GM23338 (cell line): ENCODE data around the gene PCGF3. TPM values are rescaled to one million over a fixed set of nuclear protein-coding genes. Genes with fewer than 3 reads are reported as not detected.
"Not testable (repeated sequence)": the region's sequence is repeated elsewhere in the genome, so short reads cannot be mapped to it uniquely, and the experiment has no call there.

Experiments used
- ATAC-seq: fragments of 200-7000 bp; cut with Tn5 transposase; 3 replicates; pipeline ENCODE4 v1.9.1; 2020
- DNase-seq: peaks from one replicate; pipeline ENCODE4 v3.0.0-alpha.2; 2015; ENCODE audit warnings: low spot score
- H2AFZ ChIP-seq: fragments of 200-600 bp; sonication (generic); 2 replicates; pipeline ENCODE4 v1.8.0; 2016; ENCODE audit warnings: antibody characterized with exemption, mild to moderate bottlenecking, moderate library complexity
- H3F3A ChIP-seq: fragments of 200-600 bp; sonication (generic); replicated peaks from 2 replicates; pipeline ENCODE4 v1.8.0; 2017; ENCODE audit warnings: antibody characterized with exemption, mixed run types, low read depth
- H3K27ac ChIP-seq: fragments of 200-600 bp; sonication (generic); 2 replicates; pipeline ENCODE4 v1.6.1; 2016; ENCODE audit warnings: low read depth
- H3K27me3 ChIP-seq: fragments of 200-600 bp; sonication (generic); 2 replicates; pipeline ENCODE4 v1.8.0; 2016; ENCODE audit warnings: mild to moderate bottlenecking, mixed run types, moderate library complexity; ENCODE audit not compliant: insufficient read depth
- H3K36me3 ChIP-seq: fragments of 200-600 bp; sonication (generic); 2 replicates; pipeline ENCODE4 v1.8.0; 2016; ENCODE audit warnings: mild to moderate bottlenecking; ENCODE audit not compliant: insufficient read depth
- H3K4me1 ChIP-seq: fragments of 200-600 bp; sonication (generic); 2 replicates; pipeline ENCODE4 v1.8.0; 2016; ENCODE audit warnings: mild to moderate bottlenecking, moderate library complexity; ENCODE audit not compliant: insufficient read depth
- H3K4me2 ChIP-seq: fragments of 200-600 bp; sonication (generic); 2 replicates; pipeline ENCODE4 v1.7.1; 2017; ENCODE audit warnings: mixed run types
- H3K4me3 ChIP-seq: fragments of 200-600 bp; sonication (generic); 2 replicates; pipeline ENCODE4 v1.6.1; 2016; ENCODE audit warnings: mixed run types
- H3K79me2 ChIP-seq: fragments of 200-600 bp; sonication (generic); replicated peaks from 2 replicates; pipeline ENCODE4 v1.8.0; 2017; ENCODE audit warnings: mild to moderate bottlenecking; ENCODE audit not compliant: insufficient read depth
- H3K9me2 ChIP-seq: fragments of 200-600 bp; sonication (generic); 2 replicates; pipeline ENCODE4 v1.8.0; 2017; ENCODE audit not compliant: insufficient read depth
- H4K20me1 ChIP-seq: fragments of 200-600 bp; sonication (generic); replicated peaks from 2 replicates; pipeline ENCODE4 v1.8.0; 2017; ENCODE audit warnings: mild to moderate bottlenecking; ENCODE audit not compliant: insufficient read depth
- H3K27ac Mint-ChIP-seq: 2 replicates; pipeline ENCODE4 v1.8.0; 2020; ENCODE audit warnings: inconsistent platforms, mild to moderate bottlenecking, moderate library complexity, mixed read lengths
- H3K27me3 Mint-ChIP-seq: 3 replicates; pipeline ENCODE4 v1.8.0; 2022; ENCODE audit warnings: low read depth, mild to moderate bottlenecking, moderate library complexity, mixed read lengths, inconsistent platforms; ENCODE audit not compliant: insufficient read depth, poor library complexity
- H3K36me3 Mint-ChIP-seq: 3 replicates; pipeline ENCODE4 v1.8.0; 2021; ENCODE audit warnings: low read depth, mild to moderate bottlenecking, inconsistent platforms, moderate library complexity, mixed read lengths
- H3K4me1 Mint-ChIP-seq: 3 replicates; pipeline ENCODE4 v1.8.0; 2020; ENCODE audit warnings: mild to moderate bottlenecking, inconsistent platforms, mixed read lengths
- H3K4me3 Mint-ChIP-seq: 3 replicates; pipeline ENCODE4 v1.8.0; 2021; ENCODE audit warnings: moderate library complexity, mild to moderate bottlenecking, inconsistent platforms, mixed read lengths
- H3K9me3 Mint-ChIP-seq: 3 replicates; pipeline ENCODE4 v1.8.0; 2020; ENCODE audit warnings: moderate library complexity, mild to moderate bottlenecking, inconsistent platforms, mixed read lengths
- CREB1 ChIP-seq: fragments of 250-450 bp; sonication (Bioruptor Pico); IDR thresholded peaks from 2 replicates; pipeline ENCODE4 v1.5.0; 2020; ENCODE audit warnings: low read depth, mild to moderate bottlenecking, moderate library complexity
- ETS1 ChIP-seq: IDR thresholded peaks from 2 replicates; pipeline ENCODE4 v1.6.1; 2016; ENCODE audit warnings: antibody characterized with exemption
- EZH2 ChIP-seq: fragments of 200-600 bp; sonication (generic); IDR thresholded peaks from one replicate; pipeline ENCODE4 v1.8.0; 2017; ENCODE audit warnings: antibody characterized with exemption, mild to moderate bottlenecking, low read depth; ENCODE audit not compliant: unreplicated experiment
- JUNB ChIP-seq: IDR thresholded peaks from one replicate; pipeline ENCODE4 v1.6.1; 2016; ENCODE audit warnings: antibody characterized with exemption; ENCODE audit not compliant: unreplicated experiment
- NANOG ChIP-seq: IDR thresholded peaks from 2 replicates; pipeline ENCODE4 v1.6.1; 2016; ENCODE audit warnings: antibody characterized with exemption, borderline replicate concordance
- POLR2AphosphoS5 ChIP-seq: IDR thresholded peaks from 2 replicates; pipeline ENCODE4 v1.6.1; 2016; ENCODE audit warnings: antibody characterized with exemption, low read depth
- REST ChIP-seq: IDR thresholded peaks from one replicate; pipeline ENCODE4 v1.6.1; 2018; ENCODE audit warnings: antibody characterized with exemption; ENCODE audit not compliant: unreplicated experiment
- STAT1 ChIP-seq: IDR thresholded peaks from one replicate; pipeline ENCODE4 v1.6.1; 2016; ENCODE audit warnings: antibody characterized with exemption; ENCODE audit not compliant: unreplicated experiment
- ZNF114 ChIP-seq: fragments of 250-450 bp; sonication (Bioruptor Pico); IDR thresholded peaks from 2 replicates; pipeline ENCODE4 v1.5.0; 2020; ENCODE audit warnings: mild to moderate bottlenecking, moderate library complexity
- polyA plus RNA-seq: library from polyadenylated mRNA; unstranded; fragments of >200 nt; fragmentation: Nextera tagmentation; extraction: Ambion mirVana; gene quantifications from 2 replicates; pipeline ENCODE4 v1.2.1, GENCODE V29; 2016
- total RNA-seq: library from RNA; depleted of rRNA; stranded (reverse); fragments of >200 nt; shearing (Covaris generic); gene quantifications from 2 replicates; pipeline ENCODE4 v1.2.3, GENCODE V29; 2014

The PCGF3 gene
- total and polyA plus RNA-seq, 2 experiments from 2014 or later, result 33.1 to 49.0 TPM

- not testable (repeated sequence) for H3K9me3 Mint-ChIP-seq, H3K27me3 ChIP-seq, H2AFZ ChIP-seq, H3F3A ChIP-seq, H3K27ac ChIP-seq, H3K4me3 ChIP-seq, H3K4me2 ChIP-seq, H3K27ac Mint-ChIP-seq, DNase-seq, H3K4me1 ChIP-seq, H3K4me3 Mint-ChIP-seq, H3K4me1 Mint-ChIP-seq, H3K9me2 ChIP-seq
- Histone ChIP-seq H3K79me2 (peaks cover 33% of the 10 kb centered on the region), H4K20me1 (peaks cover 20% of the 10 kb centered on the region), H3K36me3 (peaks cover 18% of the 10 kb centered on the region)
- Mint-ChIP-seq H3K36me3 (peaks cover 44% of the 10 kb centered on the region), H3K27me3 (peaks cover 14% of the 10 kb centered on the region)
- ATAC-seq, result peak; percentile 50
Observed at GRCh38 chr4:730946-731904, 25.6 kb downstream of the PCGF3 start.

- not testable (repeated sequence) for H3K27ac Mint-ChIP-seq, H3K4me2 ChIP-seq, H3K4me1 ChIP-seq, H2AFZ ChIP-seq, H3K4me3 ChIP-seq, H3K4me3 Mint-ChIP-seq, H3K9me2 ChIP-seq, H3K4me1 Mint-ChIP-seq, H3K9me3 Mint-ChIP-seq, H3K27ac ChIP-seq, H3F3A ChIP-seq, H3K27me3 Mint-ChIP-seq, H3K27me3 ChIP-seq, ATAC-seq
- peaks cover 16% of the 10 kb centered on the region for H4K20me1 ChIP-seq
- peak; percentile 36 for DNase-seq
- peaks cover 18% of the 10 kb centered on the region for H3K36me3 ChIP-seq
- peaks cover 44% of the 10 kb centered on the region for H3K36me3 Mint-ChIP-seq
- H3K79me2 ChIP-seq, result peaks cover 26% of the 10 kb centered on the region
Observed at GRCh38 chr4:731954-732353, 26.3 kb downstream of the PCGF3 start.

GRCh38 chr4:732486-732885 is 26.9 kb downstream of the PCGF3 start:
- no peak for ATAC-seq
- Mint-ChIP-seq H3K36me3 (peaks cover 45% of the 10 kb centered on the region), H3K4me3 (no peak overlapping the region)
- TF ChIP-seq POLR2AphosphoS5 (no peak), JUNB (no peak), ZNF114 (CRISPR knock-in tag) (no peak), CREB1 (no peak), EZH2 (no peak), ETS1 (no peak), NANOG (no peak), REST (no peak), STAT1 (no peak)

More at GRCh38 chr4:732486-732885, 26.9 kb downstream of the PCGF3 start:
- H3K9me2 ChIP-seq, result no peaks in the 10 kb centered on the region
- H3K9me3 Mint-ChIP-seq, result no peaks in the 10 kb centered on the region
- DNase-seq, result no peak
- no peak overlapping the region for H3K27ac Mint-ChIP-seq
- no peaks in the 10 kb centered on the region for H3K4me1 Mint-ChIP-seq
- peaks cover 7% of the 10 kb centered on the region for H3K27me3 Mint-ChIP-seq
- H3K27ac ChIP-seq, result no peak overlapping the region
- no peak overlapping the region for H3K4me2 ChIP-seq
- H3K27me3 ChIP-seq, result no peaks in the 10 kb centered on the region
- H2AFZ ChIP-seq, result no peak overlapping the region
- H3K4me1 ChIP-seq, result no peaks in the 10 kb centered on the region
- H3K79me2 ChIP-seq, result peaks cover 20% of the 10 kb centered on the region
- peaks cover 13% of the 10 kb centered on the region for H4K20me1 ChIP-seq
- H3K4me3 ChIP-seq, result no peak overlapping the region
- peaks cover 18% of the 10 kb centered on the region for H3K36me3 ChIP-seq
- peaks cover 6% of the 10 kb centered on the region; the same call in 1 of the 2 replicates for H3F3A ChIP-seq
